HG02852 (cell line): ENCODE data around the gene HBZ.
"Not testable (repeated sequence)": the region's sequence is repeated elsewhere in the genome, so short reads cannot be mapped to it uniquely, and the experiment has no call there.

Experiments used
- ATAC-seq: cut with Tn5 transposase; IDR thresholded peaks from one replicate; pipeline ENCODE4 v1.9.1; 2021; ENCODE audit warnings: mild to moderate bottlenecking, moderate library complexity; ENCODE audit not compliant: unreplicated experiment

The HBZ gene

GRCh38 chr16:152141-153128 lies at the start of gene HBZ:
Gene HBZ (plus strand): TSS chr16:152644. CDS start chr16:152910, 266 bp downstream.
- ATAC-seq = no peak

- ATAC-seq = no peak
These were observed 48.1 kb upstream of the HBZ start for GRCh38 chr16:104355-104754.

GRCh38 chr16:104928-105327 lies 47.5 kb upstream of the HBZ start:
- no peak for ATAC-seq

GRCh38 chr16:105521-105920 lies 46.9 kb upstream of the HBZ start:
- no peak for ATAC-seq

- ATAC-seq = no peak
These were observed 45.7 kb upstream of the HBZ start for GRCh38 chr16:106623-107324.

GRCh38 chr16:112153-112840 lies 40.1 kb upstream of the HBZ start:
- ATAC-seq = no peak

GRCh38 chr16:114327-114726 lies 38.1 kb upstream of the HBZ start:
- ATAC-seq = no peak

GRCh38 chr16:116015-116414 lies 36.4 kb upstream of the HBZ start:
- no peak for ATAC-seq

GRCh38 chr16:117379-118365 lies 34.8 kb upstream of the HBZ start:
- ATAC-seq = no peak

GRCh38 chr16:118857-119256 lies 33.6 kb upstream of the HBZ start:
- no peak for ATAC-seq

- no peak for ATAC-seq
These were observed 33.1 kb upstream of the HBZ start for GRCh38 chr16:119295-119694.

GRCh38 chr16:119835-120491 lies 32.5 kb upstream of the HBZ start:
- no peak for ATAC-seq

GRCh38 chr16:120756-121155 lies 31.7 kb upstream of the HBZ start:
- ATAC-seq = no peak

GRCh38 chr16:122361-122760 lies 30.1 kb upstream of the HBZ start:
- no peak for ATAC-seq

- not testable (repeated sequence) for ATAC-seq
These were observed 28.7 kb upstream of the HBZ start for GRCh38 chr16:123558-124350.

GRCh38 chr16:125011-125410 lies 27.4 kb upstream of the HBZ start:
- no peak for ATAC-seq

GRCh38 chr16:129075-129474 lies 23.4 kb upstream of the HBZ start:
- no peak for ATAC-seq

- no peak for ATAC-seq
These were observed 21.8 kb upstream of the HBZ start for GRCh38 chr16:130533-131173.
